ENCODE results near the gene TNFRSF8. TPM values are rescaled to one million over a fixed set of nuclear protein-coding genes. Genes with fewer than 3 reads are reported as not detected.

TNFRSF8 gene
- total RNA-seq, 1 experiment from 2014 or later, result not detected

DNA sequence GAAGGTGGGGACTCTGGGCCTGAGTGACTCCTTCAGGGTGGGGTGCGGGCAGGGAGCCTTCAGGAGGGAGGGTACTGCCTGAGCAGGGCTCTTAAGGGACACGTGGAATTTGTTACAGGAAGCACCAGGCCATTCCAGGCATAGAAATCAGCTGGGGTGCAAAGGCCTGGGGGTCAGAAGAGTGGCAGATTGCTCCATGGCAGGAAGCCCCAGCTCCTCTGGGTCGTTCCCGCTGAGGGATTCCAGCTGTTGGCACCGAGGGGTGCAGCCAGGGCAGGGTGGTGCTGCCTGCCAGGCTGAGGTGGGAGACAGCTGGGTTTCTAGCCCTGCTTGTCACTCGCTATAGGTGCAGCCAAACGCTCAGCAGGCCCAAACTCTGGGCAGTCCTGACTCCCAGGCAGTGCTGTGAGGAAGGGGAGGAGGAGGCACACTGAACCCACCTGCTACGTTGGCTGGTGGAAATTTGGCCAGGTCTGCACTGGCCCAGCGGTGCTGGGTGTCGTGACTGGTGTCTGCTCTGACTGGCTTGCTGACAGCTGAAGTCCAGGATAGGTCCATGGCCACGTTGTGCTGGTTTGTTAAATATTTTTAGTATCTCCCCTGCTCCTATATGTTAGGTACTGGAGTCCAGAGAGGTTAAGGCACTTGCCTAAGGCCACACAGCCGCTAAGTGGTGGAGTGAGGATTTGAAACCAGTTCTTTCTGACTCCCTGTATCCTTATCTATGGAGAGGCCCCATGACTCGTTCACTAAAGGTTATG, 123.0 kb downstream of the TNFRSF8 start:
- no TSS peak for BruUV-seq (replicated peaks)
- Histone ChIP-seq H3K9me2 (replicated peaks; ENCODE audit: low read length) (no peaks in the 10 kb centered on the region), H3K27ac (ENCODE audit: low read length) (no peak overlapping the region), H3K79me2 (ENCODE audit: low read length) (no peaks in the 10 kb centered on the region), H3K4me2 (ENCODE audit: low read length) (no peak overlapping the region), H3K4me3 (ENCODE audit: low read length) (no peak overlapping the region), H3F3A (ENCODE audit: low read length, unreplicated experiment) (no peaks in the 10 kb centered on the region), H3K4me1 (ENCODE audit: insufficient read depth, low read length) (no peaks in the 10 kb centered on the region), H3K36me3 (ENCODE audit: low read depth, low read length) (no peaks in the 10 kb centered on the region), H4K20me1 (ENCODE audit: low read length) (no peaks in the 10 kb centered on the region), H3K9me3 (ENCODE audit: low read length) (no peaks in the 10 kb centered on the region), H3K27me3 (ENCODE audit: low read length) (no peaks in the 10 kb centered on the region), H3K9ac (ENCODE audit: low read length) (no peak overlapping the region), H2AFZ (ENCODE audit: low read length) (no peak overlapping the region)
- intact Hi-C loops (cut with micrococcal nuclease), result no loop called here
- DNase-seq (no peak), ATAC-seq (no peak)
- ChIA-PET POLR2A (ENCODE audit: unreplicated experiment) (no interaction called here), CTCF (interaction anchor here (0.5 kb wide), 1 partner anchor 134 kb away, joined by 3 read pairs; no protein-coding TSS in a partner anchor)
- TF ChIP-seq EZH2 (IDR thresholded peaks at IDR 0.05; ENCODE audit: low read length, unreplicated experiment), result no peak
- TF ChIP-seq, protein P1, sequence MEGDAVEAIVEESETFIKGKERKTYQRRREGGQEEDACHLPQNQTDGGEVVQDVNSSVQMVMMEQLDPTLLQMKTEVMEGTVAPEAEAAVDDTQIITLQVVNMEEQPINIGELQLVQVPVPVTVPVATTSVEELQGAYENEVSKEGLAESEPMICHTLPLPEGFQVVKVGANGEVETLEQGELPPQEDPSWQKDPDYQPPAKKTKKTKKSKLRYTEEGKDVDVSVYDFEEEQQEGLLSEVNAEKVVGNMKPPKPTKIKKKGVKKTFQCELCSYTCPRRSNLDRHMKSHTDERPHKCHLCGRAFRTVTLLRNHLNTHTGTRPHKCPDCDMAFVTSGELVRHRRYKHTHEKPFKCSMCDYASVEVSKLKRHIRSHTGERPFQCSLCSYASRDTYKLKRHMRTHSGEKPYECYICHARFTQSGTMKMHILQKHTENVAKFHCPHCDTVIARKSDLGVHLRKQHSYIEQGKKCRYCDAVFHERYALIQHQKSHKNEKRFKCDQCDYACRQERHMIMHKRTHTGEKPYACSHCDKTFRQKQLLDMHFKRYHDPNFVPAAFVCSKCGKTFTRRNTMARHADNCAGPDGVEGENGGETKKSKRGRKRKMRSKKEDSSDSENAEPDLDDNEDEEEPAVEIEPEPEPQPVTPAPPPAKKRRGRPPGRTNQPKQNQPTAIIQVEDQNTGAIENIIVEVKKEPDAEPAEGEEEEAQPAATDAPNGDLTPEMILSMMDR (conservative IDR thresholded peaks at IDR 0.05; ENCODE audit: low read depth, low read length), result no peak
- TF ChIP-seq EZH2phosphoT487 (IDR thresholded peaks at IDR 0.05; ENCODE audit: borderline replicate concordance, low read length), result no peak

DNA sequence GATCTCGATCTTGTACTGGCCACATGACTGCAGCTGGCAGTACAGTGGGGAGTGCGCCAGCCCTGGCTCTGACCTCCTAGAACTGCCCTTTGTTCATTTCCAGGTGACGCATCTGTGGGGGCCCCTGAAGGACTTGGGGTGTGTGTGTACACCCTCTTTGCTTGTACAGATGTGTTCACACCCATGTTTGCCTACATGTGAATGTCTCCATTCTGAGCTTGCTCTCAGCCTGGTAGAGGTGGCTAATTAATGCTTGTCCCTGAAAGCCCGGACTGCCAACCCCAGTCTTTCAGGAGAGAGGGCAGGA, 123.5 kb downstream of the TNFRSF8 start:
- H3K36me3 ChIP-seq (ENCODE audit: low read depth, low read length), result no peaks in the 10 kb centered on the region
- no peaks in the 10 kb centered on the region for H3K9me2 ChIP-seq (replicated peaks; ENCODE audit: low read length)
- no peak overlapping the region for H3K9ac ChIP-seq (ENCODE audit: low read length)
- TF ChIP-seq EZH2phosphoT487 (IDR thresholded peaks at IDR 0.05; ENCODE audit: borderline replicate concordance, low read length) (no peak), EZH2 (IDR thresholded peaks at IDR 0.05; ENCODE audit: low read length, unreplicated experiment) (no peak)
- TF ChIP-seq, protein P1 (conservative IDR thresholded peaks at IDR 0.05; ENCODE audit: low read depth, low read length), result no peak
- no TSS peak for BruUV-seq (replicated peaks)
- intact Hi-C loops (cut with micrococcal nuclease), result no loop called here
- H3F3A ChIP-seq (ENCODE audit: low read length, unreplicated experiment), result no peaks in the 10 kb centered on the region
- ATAC-seq, result no peak
- H3K4me1 ChIP-seq (ENCODE audit: insufficient read depth, low read length), result no peaks in the 10 kb centered on the region
- no peak overlapping the region for H2AFZ ChIP-seq (ENCODE audit: low read length)
- H3K27ac ChIP-seq (ENCODE audit: low read length), result no peak overlapping the region
- no peak overlapping the region for H3K4me2 ChIP-seq (ENCODE audit: low read length)
- ChIA-PET CTCF (no interaction called here), POLR2A (ENCODE audit: unreplicated experiment) (no interaction called here)
- no peak for DNase-seq
- H3K4me3 ChIP-seq (ENCODE audit: low read length), result no peak overlapping the region
- H4K20me1 ChIP-seq (ENCODE audit: low read length), result no peaks in the 10 kb centered on the region
- H3K9me3 ChIP-seq (ENCODE audit: low read length), result no peaks in the 10 kb centered on the region
- H3K27me3 ChIP-seq (ENCODE audit: low read length), result no peaks in the 10 kb centered on the region
- H3K79me2 ChIP-seq (ENCODE audit: low read length), result no peaks in the 10 kb centered on the region

DNA sequence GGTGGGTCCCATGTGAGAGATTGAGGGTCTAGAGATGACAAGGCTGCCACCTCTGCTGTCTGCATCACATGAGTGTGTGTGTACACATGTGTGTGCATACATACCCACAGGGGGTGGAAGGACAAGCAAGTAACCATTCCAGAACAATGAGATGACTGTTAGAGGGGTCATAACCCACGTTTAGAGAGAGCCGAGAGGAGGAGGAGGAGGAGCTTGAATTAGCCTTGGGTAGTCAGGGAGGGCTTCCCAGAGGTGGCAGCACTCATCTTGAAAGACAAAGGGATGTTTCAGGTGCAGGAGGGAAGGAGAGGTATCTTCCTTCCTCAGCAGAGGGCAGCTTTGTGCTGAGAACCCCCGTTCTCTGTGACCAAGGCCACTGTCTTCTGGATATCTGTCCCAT, 125.0 kb downstream of the TNFRSF8 start:
- no peak for ATAC-seq
- no peaks in the 10 kb centered on the region for H3K9me2 ChIP-seq (replicated peaks; ENCODE audit: low read length)
- no peaks in the 10 kb centered on the region for H3F3A ChIP-seq (ENCODE audit: low read length, unreplicated experiment)
- no peak overlapping the region for H3K9ac ChIP-seq (ENCODE audit: low read length)
- H3K9me3 ChIP-seq (ENCODE audit: low read length), result no peaks in the 10 kb centered on the region
- H3K79me2 ChIP-seq (ENCODE audit: low read length), result no peaks in the 10 kb centered on the region
- no peak overlapping the region for H3K4me2 ChIP-seq (ENCODE audit: low read length)
- POLR2A ChIA-PET (ENCODE audit: unreplicated experiment), result no interaction called here
- DNase-seq, result no peak
- CTCF ChIA-PET, result no interaction called here
- no peak overlapping the region for H3K4me3 ChIP-seq (ENCODE audit: low read length)
- no TSS peak for BruUV-seq (replicated peaks)
- H2AFZ ChIP-seq (ENCODE audit: low read length), result no peak overlapping the region
- H3K4me1 ChIP-seq (ENCODE audit: insufficient read depth, low read length), result no peaks in the 10 kb centered on the region
- intact Hi-C loops (cut with micrococcal nuclease), result no loop called here
- no peaks in the 10 kb centered on the region for H3K36me3 ChIP-seq (ENCODE audit: low read depth, low read length)
- no peaks in the 10 kb centered on the region for H4K20me1 ChIP-seq (ENCODE audit: low read length)
- H3K27me3 ChIP-seq (ENCODE audit: low read length), result no peaks in the 10 kb centered on the region
- no peak overlapping the region for H3K27ac ChIP-seq (ENCODE audit: low read length)
- TF ChIP-seq, protein P1 (conservative IDR thresholded peaks at IDR 0.05; ENCODE audit: low read depth, low read length), result no peak
- TF ChIP-seq EZH2phosphoT487 (IDR thresholded peaks at IDR 0.05; ENCODE audit: borderline replicate concordance, low read length), result no peak
- TF ChIP-seq EZH2 (IDR thresholded peaks at IDR 0.05; ENCODE audit: low read length, unreplicated experiment), result no peak
